DOHH2 (cell line): ENCODE results near the gene ARHGEF12.

Source experiments
- CTCF ChIP-seq: fragments of 200-600 bp; sonication (generic); IDR thresholded peaks from one replicate; pipeline ENCODE4 v1.5.1; 2014; ENCODE audit warnings: antibody characterized with exemption, mild to moderate bottlenecking, low read depth, low read length; ENCODE audit not compliant: poor library complexity, severe bottlenecking
- EZH2phosphoT487 ChIP-seq: fragments of 200-600 bp; sonication (generic); IDR thresholded peaks from 2 replicates; pipeline ENCODE4 v1.6.1; 2017; ENCODE audit warnings: borderline replicate concordance, mild to moderate bottlenecking, antibody characterized with exemption, low read length, moderate library complexity, mixed read lengths

- no peak for TF ChIP-seq CTCF
- TF ChIP-seq EZH2phosphoT487, result no peak
These were observed 48.3 kb downstream of the ARHGEF12 start for GRCh38 chr11:120384476-120384875.
